ENCODE results near the gene CD69. TPM values are rescaled to one million over a fixed set of nuclear protein-coding genes. Genes with fewer than 3 reads are reported as not detected.
"Not testable (repeated sequence)": the region's sequence is repeated elsewhere in the genome, so short reads cannot be mapped to it uniquely, and the experiment has no call there.

CD69 gene
- total and polyA plus RNA-seq, 12 donors = 0.17 to 6.2 (median 0.50) TPM; not detected in 2

DNA sequence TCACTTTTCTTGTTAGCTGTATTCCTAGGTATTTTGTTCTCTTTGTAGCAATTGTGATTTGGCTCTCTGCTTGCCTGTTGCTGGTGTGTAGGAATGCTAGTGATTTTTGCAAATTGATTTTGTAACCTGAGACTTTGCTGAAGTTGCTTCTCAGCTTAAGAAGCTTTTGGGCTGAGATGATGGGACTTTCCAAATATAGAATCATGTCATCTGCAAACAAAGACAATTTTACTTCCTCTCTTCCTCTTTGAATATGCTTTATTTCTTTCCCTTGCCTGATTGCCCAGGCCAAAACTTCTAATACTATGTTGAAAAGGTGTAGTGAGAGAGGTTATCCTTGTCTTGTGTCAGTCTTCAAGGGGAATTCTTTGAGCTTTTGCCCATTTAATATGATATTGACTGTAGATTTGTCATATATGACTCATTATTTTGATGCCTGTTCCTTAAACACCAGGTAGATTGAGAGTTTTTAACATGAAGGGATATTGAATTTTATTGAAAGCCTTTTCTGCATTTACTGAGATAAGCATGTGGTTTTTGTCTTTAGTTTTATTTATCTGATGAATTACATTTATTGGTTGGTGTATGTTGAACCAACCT, 54.5 kb downstream of the CD69 start:
- Histone ChIP-seq H3K9me3 (peaks cover 0 to 19% (median 0%) of the 10 kb centered on the region in 11 donors), H3K36me3 (no peaks in the 10 kb centered on the region), H3K4me3 (no peak overlapping the region), H3K27ac (peak overlapping the region in 1 of 10 donors; percentile 9), H3K4me1 (peaks cover 0 to 49% (median 3%) of the 10 kb centered on the region in 9 donors), H3K27me3 (no peaks in the 10 kb centered on the region)
- intact Hi-C loops (cut with DNase I) = loop anchor here in 8 of 10 donors (5.0 to 10.0 kb wide), 4 partner anchors 69 to 374 kb away; no protein-coding TSS in a partner anchor
- ATAC-seq (no peak), DNase-seq (no peak)
- TF ChIP-seq CTCF (IDR thresholded peaks at IDR 0.05) = no peak

GRCh38 chr12:9704561-9704960, 56.1 kb downstream of the CD69 start:
- WGBS, 2 donors = 97% methylated on average over 5 of the region's 5 CpGs
- not testable (repeated sequence) for H3K27ac ChIP-seq, H3K4me3 ChIP-seq, ATAC-seq, DNase-seq, H3K27me3 ChIP-seq, H3K36me3 ChIP-seq
- H3K9me3 ChIP-seq = peaks cover 0 to 19% (median 0%) of the 10 kb centered on the region in 11 donors
- H3K4me1 ChIP-seq = peaks cover 0 to 64% (median 17%) of the 10 kb centered on the region in 9 donors
- intact Hi-C loops (cut with DNase I) = loop anchor here in 5 of 10 donors (5.0 to 10.0 kb wide), 3 partner anchors 52 to 370 kb away; no protein-coding TSS in a partner anchor

Other genes with a start within 250 kb of the CD69 start
- 1 to 10 TPM in 1 of 10 donors, under 1 TPM in 6, not detected in 3; 0.16 to 1.4 (median 0.19) TPM for gene KLRB1, start 153.0 kb downstream of the CD69 start, total RNA-seq
- under 1 TPM; 0.16 to 0.44 TPM for gene KLRB1, start 153.0 kb downstream of the CD69 start, polyA plus RNA-seq
- gene CLEC2D, start 91.2 kb downstream of the CD69 start, total RNA-seq = 1 to 10 TPM; 1.6 to 9.5 (median 3.2) TPM
- 10 to 100 TPM in 1 of 2 donors, 1 to 10 TPM in 1; 1.2 to 15.6 TPM for gene CLEC2D, start 91.2 kb downstream of the CD69 start, polyA plus RNA-seq
- 1 to 10 TPM in 1 of 10 donors, under 1 TPM in 1, not detected in 8; 0.54 to 3.6 TPM for gene CLECL1, start 27.8 kb downstream of the CD69 start, total RNA-seq
- gene CLECL1, start 27.8 kb downstream of the CD69 start, polyA plus RNA-seq = under 1 TPM in 1 of 2 donors, not detected in 1; 0.25 TPM
- gene KLRF1, start 66.6 kb upstream of the CD69 start, total RNA-seq = 1 to 10 TPM in 1 of 10 donors, under 1 TPM in 3, not detected in 6; 0.19 to 1.8 (median 0.40) TPM
- gene KLRF1, start 66.6 kb upstream of the CD69 start, polyA plus RNA-seq = 1 to 10 TPM in 1 of 2 donors, under 1 TPM in 1; 0.19 to 2.3 TPM
- gene CLEC2B, start 108.5 kb upstream of the CD69 start, total RNA-seq = 10 to 100 TPM in 1 of 10 donors, 1 to 10 TPM in 9; 2.6 to 13.9 (median 3.8) TPM
- gene CLEC2B, start 108.5 kb upstream of the CD69 start, polyA plus RNA-seq = 10 to 100 TPM in 1 of 2 donors, 1 to 10 TPM in 1; 4.6 to 10.3 TPM
- gene KLRF2, start 120.6 kb upstream of the CD69 start, total RNA-seq = not detected
- gene KLRF2, start 120.6 kb upstream of the CD69 start, polyA plus RNA-seq = not detected
- not detected for gene CLEC2A, start 171.5 kb upstream of the CD69 start, total RNA-seq
- not detected for gene CLEC2A, start 171.5 kb upstream of the CD69 start, polyA plus RNA-seq
- gene CLEC12A, start 210.5 kb upstream of the CD69 start, total RNA-seq = 1 to 10 TPM in 4 of 10 donors, under 1 TPM in 5, not detected in 1; 0.20 to 8.9 (median 0.85) TPM
- under 1 TPM; 0.66 to 0.94 TPM for gene CLEC12A, start 210.5 kb upstream of the CD69 start, polyA plus RNA-seq
- not detected for gene CLEC1B, start 238.2 kb upstream of the CD69 start, total RNA-seq
- under 1 TPM in 1 of 2 donors, not detected in 1; 0.04 TPM for gene CLEC1B, start 238.2 kb upstream of the CD69 start, polyA plus RNA-seq
- under 1 TPM in 1 of 10 donors, not detected in 9; 0.81 TPM for gene CLEC12B, start 249.7 kb upstream of the CD69 start, total RNA-seq
- gene CLEC12B, start 249.7 kb upstream of the CD69 start, polyA plus RNA-seq = not detected

Data from heart right ventricle (tissue), 16 donors.